Peyer's patch (tissue), 4 donors: ENCODE results near the gene SMIM23. TPM values are rescaled to one million over a fixed set of nuclear protein-coding genes. Genes with fewer than 3 reads are reported as not detected.

ENCODE experiments used
- DNase-seq, 3 donors: peaks; one replicate each; pipeline ENCODE4 v3.0.0-alpha.2; 2017 to 2019
- H3K27ac ChIP-seq, 4 donors: fragments of 200-600 bp; sonication (generic); one replicate each; pipeline ENCODE4 v1.5.1; 2016 to 2019
- H3K27me3 ChIP-seq, 2 donors: fragments of 200-600 bp; sonication (generic); one replicate each; pipeline ENCODE4 v1.5.1; 2019
- H3K36me3 ChIP-seq, 3 donors: fragments of 200-600 bp; sonication (generic); one replicate each; pipeline ENCODE4 v1.5.1; 2016 to 2019
- H3K4me1 ChIP-seq, 4 donors: fragments of 200-600 bp; sonication (generic); one replicate each; pipeline ENCODE4 v1.5.1; 2016 to 2019
- H3K4me3 ChIP-seq, 4 donors: fragments of 200-600 bp; sonication (generic); 1 replicate in 3 of 4; 2 replicates in 1 of 4; pipeline ENCODE4 v1.5.1; 2016 to 2019; ENCODE audit warnings: mild to moderate bottlenecking in 1 of 4
- H3K9me3 ChIP-seq, 4 donors: fragments of 200-600 bp; sonication (generic); one replicate each; pipeline ENCODE4 v1.5.1; 2016 to 2019; ENCODE audit warnings: mild to moderate bottlenecking in 1 of 4
- POLR2A ChIP-seq, 2 donors: fragments of 450-650 bp; IDR thresholded peaks; one replicate each; pipeline ENCODE4 v1.5.1; 2017; ENCODE audit warnings: antibody characterized with exemption in 2 of 2, mild to moderate bottlenecking in 2 of 2, moderate library complexity in 2 of 2
- total RNA-seq, 4 donors: library from RNA; depleted of rRNA; stranded (reverse); fragments of >200 nt; gene quantifications; one replicate each; pipeline ENCODE4 v1.1.0, GENCODE V29; 2016
- TF ChIP-seq, protein P1 (sequence below), 6 experiments: fragments of 450-650 bp in 4 of 6; fragments of 200-600 bp in 2 of 6; sonication (generic) in 1 of 6; IDR thresholded peaks; one replicate each; pipeline ENCODE4 v1.5.1; 2017 to 2019; ENCODE audit warnings: antibody characterized with exemption in 6 of 6, mild to moderate bottlenecking in 3 of 6, moderate library complexity in 1 of 6

The SMIM23 gene
- total RNA-seq, 4 donors from 2014 or later, result not detected

GRCh38 chr5:171820561-171820960, 34.9 kb downstream of the SMIM23 start:
- Histone ChIP-seq H3K4me1 (no peaks in the 10 kb centered on the region), H3K4me3 (no peak overlapping the region), H3K36me3 (no peaks in the 10 kb centered on the region), H3K9me3 (no peaks in the 10 kb centered on the region), H3K27me3 (no peaks in the 10 kb centered on the region), H3K27ac (no peak overlapping the region)
- no peak for DNase-seq
- TF ChIP-seq POLR2A (IDR thresholded peaks at IDR 0.05), result no peak
- TF ChIP-seq, protein P1, sequence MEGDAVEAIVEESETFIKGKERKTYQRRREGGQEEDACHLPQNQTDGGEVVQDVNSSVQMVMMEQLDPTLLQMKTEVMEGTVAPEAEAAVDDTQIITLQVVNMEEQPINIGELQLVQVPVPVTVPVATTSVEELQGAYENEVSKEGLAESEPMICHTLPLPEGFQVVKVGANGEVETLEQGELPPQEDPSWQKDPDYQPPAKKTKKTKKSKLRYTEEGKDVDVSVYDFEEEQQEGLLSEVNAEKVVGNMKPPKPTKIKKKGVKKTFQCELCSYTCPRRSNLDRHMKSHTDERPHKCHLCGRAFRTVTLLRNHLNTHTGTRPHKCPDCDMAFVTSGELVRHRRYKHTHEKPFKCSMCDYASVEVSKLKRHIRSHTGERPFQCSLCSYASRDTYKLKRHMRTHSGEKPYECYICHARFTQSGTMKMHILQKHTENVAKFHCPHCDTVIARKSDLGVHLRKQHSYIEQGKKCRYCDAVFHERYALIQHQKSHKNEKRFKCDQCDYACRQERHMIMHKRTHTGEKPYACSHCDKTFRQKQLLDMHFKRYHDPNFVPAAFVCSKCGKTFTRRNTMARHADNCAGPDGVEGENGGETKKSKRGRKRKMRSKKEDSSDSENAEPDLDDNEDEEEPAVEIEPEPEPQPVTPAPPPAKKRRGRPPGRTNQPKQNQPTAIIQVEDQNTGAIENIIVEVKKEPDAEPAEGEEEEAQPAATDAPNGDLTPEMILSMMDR (IDR thresholded peaks at IDR 0.05), result no peak

DNA sequence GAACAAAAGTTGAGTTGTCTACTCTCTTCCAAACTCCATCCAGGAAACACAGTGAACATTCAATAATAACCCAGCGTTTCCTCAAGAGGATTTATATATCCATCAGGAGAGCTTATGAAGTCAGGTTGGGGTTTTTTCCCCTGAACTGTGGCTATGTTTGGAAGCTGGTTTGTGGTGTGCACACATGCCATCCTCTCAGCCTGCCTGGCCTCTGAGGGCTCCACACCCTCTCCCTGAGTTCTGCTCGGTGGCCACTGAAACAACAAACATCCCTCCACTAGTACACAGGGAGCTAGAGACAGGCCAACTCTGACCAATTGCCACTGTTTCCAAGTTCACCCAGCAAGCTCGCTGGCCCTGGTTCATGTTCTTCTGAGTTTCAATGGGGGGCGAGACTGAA, 35.7 kb downstream of the SMIM23 start:
- no peak overlapping the region for H3K4me3 ChIP-seq
- no peaks in the 10 kb centered on the region for H3K4me1 ChIP-seq
- no peak for TF ChIP-seq POLR2A (IDR thresholded peaks at IDR 0.05)
- TF ChIP-seq, protein P1 (IDR thresholded peaks at IDR 0.05), result no peak
- no peaks in the 10 kb centered on the region for H3K36me3 ChIP-seq
- DNase-seq, result no peak
- no peaks in the 10 kb centered on the region for H3K9me3 ChIP-seq
- no peak overlapping the region for H3K27ac ChIP-seq
- no peaks in the 10 kb centered on the region for H3K27me3 ChIP-seq

DNA sequence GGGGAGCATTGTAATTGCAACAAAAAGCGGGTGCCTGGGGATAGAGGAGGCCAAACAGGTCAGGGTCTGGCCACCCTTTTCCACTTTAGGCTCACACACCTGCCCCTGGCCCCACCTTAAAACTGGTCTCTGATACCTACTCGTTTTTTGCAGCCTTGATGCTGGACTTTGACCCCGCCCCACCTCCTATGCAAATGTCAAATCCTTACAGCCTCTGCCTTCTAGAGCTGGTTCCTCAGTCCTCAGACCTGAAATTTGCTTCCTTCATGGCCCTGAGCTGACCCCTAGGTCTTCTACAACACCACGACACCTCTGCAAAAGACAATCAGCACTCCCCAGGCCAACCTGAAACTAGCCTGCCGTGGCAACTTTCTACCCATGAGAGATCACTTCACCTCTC, 37.7 kb downstream of the SMIM23 start:
- Histone ChIP-seq H3K4me3 (no peak overlapping the region), H3K27ac (no peak overlapping the region), H3K9me3 (no peaks in the 10 kb centered on the region), H3K36me3 (no peaks in the 10 kb centered on the region), H3K27me3 (no peaks in the 10 kb centered on the region), H3K4me1 (no peaks in the 10 kb centered on the region)
- TF ChIP-seq, protein P1 (IDR thresholded peaks at IDR 0.05), result no peak
- TF ChIP-seq POLR2A (IDR thresholded peaks at IDR 0.05), result no peak
- peak in 2 of 3 donors; percentile 59 to 63 for DNase-seq

DNA sequence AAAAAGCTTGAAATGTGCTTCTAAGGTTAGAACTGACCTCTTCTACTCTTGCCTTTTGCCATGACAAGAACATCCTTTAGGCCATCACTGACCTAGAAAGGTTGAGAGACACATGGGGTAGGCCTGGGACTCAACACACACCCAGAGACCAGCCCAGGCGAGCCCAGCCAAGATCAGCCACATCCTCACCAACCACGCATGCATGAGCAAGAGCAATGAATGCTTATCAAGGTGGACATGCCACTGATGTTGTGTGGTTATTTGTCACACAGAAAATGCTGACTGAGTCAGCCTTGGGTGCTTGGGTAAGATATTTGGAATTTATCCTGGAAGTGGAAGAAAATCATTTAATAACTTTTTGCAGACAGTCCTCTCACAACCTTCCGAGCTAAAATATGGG, 39.4 kb downstream of the SMIM23 start:
- no peaks in the 10 kb centered on the region for H3K4me1 ChIP-seq
- H3K4me3 ChIP-seq, result no peak overlapping the region
- DNase-seq, result no peak
- no peak overlapping the region for H3K27ac ChIP-seq
- H3K36me3 ChIP-seq, result no peaks in the 10 kb centered on the region
- no peaks in the 10 kb centered on the region for H3K27me3 ChIP-seq
- no peak for TF ChIP-seq POLR2A (IDR thresholded peaks at IDR 0.05)
- TF ChIP-seq, protein P1 (IDR thresholded peaks at IDR 0.05), result no peak
- no peaks in the 10 kb centered on the region for H3K9me3 ChIP-seq

DNA sequence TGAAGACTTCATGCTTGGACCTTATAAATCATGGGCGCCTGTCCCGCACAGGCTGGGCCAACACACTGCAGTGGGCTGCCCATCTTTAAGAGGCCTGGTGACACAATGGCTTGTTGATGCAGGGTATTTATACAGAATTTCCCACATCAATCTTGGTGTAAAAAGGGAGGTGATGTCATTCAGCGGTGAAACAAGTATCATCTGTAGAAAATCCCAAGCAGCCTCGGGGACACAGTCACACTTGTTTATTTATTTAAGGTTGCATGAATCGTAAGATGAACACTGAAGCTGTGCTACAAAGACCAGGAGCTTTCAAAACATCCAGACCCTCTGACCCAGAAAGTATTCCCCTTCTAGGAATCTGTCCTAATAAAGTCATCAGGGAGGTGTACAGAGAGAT, 40.5 kb downstream of the SMIM23 start:
- Histone ChIP-seq H3K4me3 (no peak overlapping the region), H3K27me3 (no peaks in the 10 kb centered on the region), H3K27ac (no peak overlapping the region), H3K36me3 (no peaks in the 10 kb centered on the region), H3K9me3 (no peaks in the 10 kb centered on the region), H3K4me1 (no peaks in the 10 kb centered on the region)
- DNase-seq, result no peak
- TF ChIP-seq POLR2A (IDR thresholded peaks at IDR 0.05), result no peak
- TF ChIP-seq, protein P1 (IDR thresholded peaks at IDR 0.05), result no peak

DNA sequence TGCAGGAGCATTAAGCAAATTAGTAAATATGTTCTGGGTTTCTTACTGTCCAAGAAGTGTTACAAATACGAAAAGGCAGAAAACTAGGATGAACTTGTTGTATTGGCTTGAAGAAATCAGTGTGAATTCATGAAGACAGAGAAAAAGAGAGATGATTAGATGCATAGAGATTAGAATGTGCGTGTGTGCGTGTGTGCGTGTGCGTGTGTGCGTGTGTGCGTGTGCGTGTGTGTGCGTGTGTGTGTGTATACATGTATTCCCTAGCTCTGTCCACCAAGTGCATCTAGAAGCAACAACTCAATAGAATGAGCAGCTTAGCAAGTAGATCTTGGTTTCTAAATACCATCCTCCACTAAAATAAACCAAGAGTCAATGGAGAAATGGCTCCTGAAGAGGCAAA, 41.5 kb downstream of the SMIM23 start:
- H3K36me3 ChIP-seq, result no peaks in the 10 kb centered on the region
- TF ChIP-seq POLR2A (IDR thresholded peaks at IDR 0.05), result no peak
- TF ChIP-seq, protein P1 (IDR thresholded peaks at IDR 0.05), result no peak
- no peak overlapping the region for H3K4me3 ChIP-seq
- H3K27me3 ChIP-seq, result no peaks in the 10 kb centered on the region
- H3K27ac ChIP-seq, result no peak overlapping the region
- H3K4me1 ChIP-seq, result no peaks in the 10 kb centered on the region
- peaks cover 0 to 3% (median 0%) of the 10 kb centered on the region in 4 donors for H3K9me3 ChIP-seq
- no peak for DNase-seq
